Endothelial cell of umbilical vein (primary cell): Measurements from ENCODE around the gene TSSC4.

ENCODE experiments used
- CTCF ChIP-seq, 2 donors: IDR thresholded peaks; 1 replicate in 1 of 2; 2 replicates in 1 of 2; pipeline ENCODE4 v1.5.1; 2011; ENCODE audit warnings: low read length in 2 of 2, mild to moderate bottlenecking in 2 of 2, moderate library complexity in 2 of 2, control low read depth in 1 of 2, inconsistent platforms in 1 of 2, low read depth in 1 of 2; ENCODE audit not compliant: insufficient read depth in 1 of 2; ENCODE audit errors: extremely low read depth in 1 of 2
- EZH2 ChIP-seq: IDR thresholded peaks from 2 replicates; pipeline ENCODE4 v1.6.1; 2012; ENCODE audit warnings: borderline replicate concordance, low read depth, mild to moderate bottlenecking, moderate library complexity, low read length, inconsistent platforms; ENCODE audit not compliant: severe bottlenecking
- FOS ChIP-seq: IDR thresholded peaks from 2 replicates; pipeline ENCODE4 v1.6.1; 2011; ENCODE audit warnings: mild to moderate bottlenecking, low read length, moderate library complexity, borderline replicate concordance; ENCODE audit not compliant: insufficient read depth
- GATA2 ChIP-seq: IDR thresholded peaks from 2 replicates; pipeline ENCODE4 v1.7.0; 2011; ENCODE audit warnings: low read depth, mild to moderate bottlenecking, moderate library complexity, mixed read lengths, low read length; ENCODE audit not compliant: insufficient read length, insufficient read depth
- POLR2A ChIP-seq: IDR thresholded peaks from 2 replicates; pipeline ENCODE4 v1.6.1; 2012; ENCODE audit warnings: low read depth, mild to moderate bottlenecking, control low read depth, low read length
- POLR2AphosphoS5 ChIP-seq: IDR thresholded peaks from 2 replicates; pipeline ENCODE4 v1.6.1; 2012; ENCODE audit warnings: low read depth, mild to moderate bottlenecking, control low read depth, low read length, moderate library complexity; ENCODE audit not compliant: insufficient read depth

- TF ChIP-seq CTCF (IDR thresholded peaks at IDR 0.05; ENCODE audit: extremely low read depth in 1 of 2, insufficient read depth in 1 of 2, low read depth in 1 of 2, low read length in 2 of 2) (no peak), POLR2AphosphoS5 (no peak), POLR2A (no peak), EZH2 (no peak), FOS (no peak), GATA2 (no peak)
Observed at GRCh38 chr11:2441171-2441570, 40.6 kb downstream of the TSSC4 start.
